ENCODE data around the gene RGS10. TPM values are rescaled to one million over a fixed set of nuclear protein-coding genes. Genes with fewer than 3 reads are reported as not detected.

RGS10 gene
- total RNA-seq, 1 experiment from 2014 or later, result 16.6 TPM

GRCh38 chr10:119497243-119497642, 45.3 kb downstream of the RGS10 start:
- DNase-seq (ENCODE audit: low spot score), result no peak
- ChIA-PET CTCF (no interaction called here), POLR2A (ENCODE audit: low non-redundant PET) (no interaction called here)

GRCh38 chr10:119496273-119496672, 46.2 kb downstream of the RGS10 start:
- intact Hi-C loops (cut with micrococcal nuclease; ENCODE audit: unreplicated experiment), result no loop called here
- H3K27ac ChIP-seq (ENCODE audit: low read depth, low read length, poor library complexity, severe bottlenecking), result no peak overlapping the region
- ChIA-PET CTCF (no interaction called here), POLR2A (ENCODE audit: low non-redundant PET) (no interaction called here)
- no peaks in the 10 kb centered on the region for H3K9me3 ChIP-seq (ENCODE audit: low read depth, low read length, poor library complexity, severe bottlenecking)
- no TSS peak for BruUV-seq (replicated peaks)
- H3K36me3 ChIP-seq (ENCODE audit: insufficient read depth, low read length, poor library complexity, severe bottlenecking), result no peaks in the 10 kb centered on the region
- H3K4me3 ChIP-seq (ENCODE audit: low read depth, low read length, poor library complexity, severe bottlenecking), result no peak overlapping the region
- H3K4me1 ChIP-seq (ENCODE audit: insufficient read depth, low read length, poor library complexity, severe bottlenecking), result peaks cover 17% of the 10 kb centered on the region
- DNase-seq (ENCODE audit: low spot score), result no peak
- no peaks in the 10 kb centered on the region for H3K27me3 ChIP-seq (replicated peaks; ENCODE audit: insufficient read depth, low read depth, low read length, poor library complexity)
- no peak for TF ChIP-seq CTCF (conservative IDR thresholded peaks at IDR 0.05; ENCODE audit: low read depth, low read length)

More at GRCh38 chr10:119497243-119497642, 45.3 kb downstream of the RGS10 start:
- BruUV-seq (replicated peaks), result no TSS peak
- H3K4me3 ChIP-seq (ENCODE audit: low read depth, low read length, poor library complexity, severe bottlenecking), result no peak overlapping the region
- peaks cover 17% of the 10 kb centered on the region for H3K4me1 ChIP-seq (ENCODE audit: insufficient read depth, low read length, poor library complexity, severe bottlenecking)
- no peaks in the 10 kb centered on the region for H3K27me3 ChIP-seq (replicated peaks; ENCODE audit: insufficient read depth, low read depth, low read length, poor library complexity)
- H3K9me3 ChIP-seq (ENCODE audit: low read depth, low read length, poor library complexity, severe bottlenecking), result no peaks in the 10 kb centered on the region
- no peaks in the 10 kb centered on the region for H3K36me3 ChIP-seq (ENCODE audit: insufficient read depth, low read length, poor library complexity, severe bottlenecking)
- H3K27ac ChIP-seq (ENCODE audit: low read depth, low read length, poor library complexity, severe bottlenecking), result no peak overlapping the region
- no peak for TF ChIP-seq CTCF (conservative IDR thresholded peaks at IDR 0.05; ENCODE audit: low read depth, low read length)
- no peak for TF ChIP-seq EZH2 (IDR thresholded peaks at IDR 0.05; ENCODE audit: borderline replicate concordance, low read depth, low read length, poor library complexity, severe bottlenecking)
- intact Hi-C loops (cut with micrococcal nuclease; ENCODE audit: unreplicated experiment), result no loop called here

GRCh38 chr10:119495545-119495944, 47.0 kb downstream of the RGS10 start:
- ChIA-PET POLR2A (ENCODE audit: low non-redundant PET) (no interaction called here), CTCF (no interaction called here)
- Histone ChIP-seq H3K4me1 (ENCODE audit: insufficient read depth, low read length, poor library complexity, severe bottlenecking) (peaks cover 15% of the 10 kb centered on the region), H3K36me3 (ENCODE audit: insufficient read depth, low read length, poor library complexity, severe bottlenecking) (no peaks in the 10 kb centered on the region), H3K4me3 (ENCODE audit: low read depth, low read length, poor library complexity, severe bottlenecking) (no peak overlapping the region), H3K27me3 (replicated peaks; ENCODE audit: insufficient read depth, low read depth, low read length, poor library complexity) (no peaks in the 10 kb centered on the region), H3K27ac (ENCODE audit: low read depth, low read length, poor library complexity, severe bottlenecking) (no peak overlapping the region), H3K9me3 (ENCODE audit: low read depth, low read length, poor library complexity, severe bottlenecking) (no peaks in the 10 kb centered on the region)
- no TSS peak for BruUV-seq (replicated peaks)
- intact Hi-C loops (cut with micrococcal nuclease; ENCODE audit: unreplicated experiment), result no loop called here
- no peak for TF ChIP-seq CTCF (conservative IDR thresholded peaks at IDR 0.05; ENCODE audit: low read depth, low read length)
- TF ChIP-seq EZH2 (IDR thresholded peaks at IDR 0.05; ENCODE audit: borderline replicate concordance, low read depth, low read length, poor library complexity, severe bottlenecking), result no peak
- DNase-seq (ENCODE audit: low spot score), result no peak
